Astrocyte (in vitro differentiated cells and primary cell): ENCODE data around the gene MYT1.

Source experiments
- CTCF ChIP-seq: IDR thresholded peaks from 2 replicates; pipeline ENCODE4 v1.5.1; 2011; ENCODE audit warnings: low read depth, mild to moderate bottlenecking, inconsistent platforms, low read length, moderate library complexity; ENCODE audit not compliant: insufficient read depth
- EZH2 ChIP-seq: IDR thresholded peaks from 2 replicates; pipeline ENCODE4 v1.6.1; 2012; ENCODE audit warnings: mild to moderate bottlenecking, low read length, inconsistent platforms; ENCODE audit not compliant: insufficient read depth

GRCh38 chr20:64256282-64256935 is 92.2 kb downstream of the MYT1 start:
- no peak for TF ChIP-seq EZH2
- TF ChIP-seq CTCF = no peak
